Kidney glomerular epithelial cell (primary cell): ENCODE results near the gene TP53BP2.
"Not testable (repeated sequence)": the region's sequence is repeated elsewhere in the genome, so short reads cannot be mapped to it uniquely, and the experiment has no call there.

ENCODE experiments used
- DNase-seq: peaks from one replicate; lab custom pipeline; 2025; lab: John Stamatoyannopoulos, UW

The TP53BP2 gene

GRCh38 chr1:223853748-223854147, 8.0 kb upstream of the TP53BP2 start:
- no peak for DNase-seq

GRCh38 chr1:223853275-223853674, 7.5 kb upstream of the TP53BP2 start:
- no peak for DNase-seq

- no peak for DNase-seq
Observed at GRCh38 chr1:223852337-223852736, 6.6 kb upstream of the TP53BP2 start.

GRCh38 chr1:223849352-223850254, 3.9 kb upstream of the TP53BP2 start:
- no peak for DNase-seq

- DNase-seq: no peak
Observed at GRCh38 chr1:223848536-223848935, 2.8 kb upstream of the TP53BP2 start.

- DNase-seq: no peak
Observed at GRCh38 chr1:223847781-223848345, 2.1 kb upstream of the TP53BP2 start.

- no peak for DNase-seq
Observed at GRCh38 chr1:223845037-223845809, 524 bp downstream of the TP53BP2 start.

- peak; percentile 52 for DNase-seq
Observed at GRCh38 chr1:223844787-223845036, 1.0 kb downstream of the TP53BP2 start.

GRCh38 chr1:223843934-223844786, 1.6 kb downstream of the TP53BP2 start:
- no peak for DNase-seq

GRCh38 chr1:223842784-223843183, 3.0 kb downstream of the TP53BP2 start:
- no peak for DNase-seq

- DNase-seq: not testable (repeated sequence)
Observed at GRCh38 chr1:223841977-223842623, 3.6 kb downstream of the TP53BP2 start.

- no peak for DNase-seq
Observed at GRCh38 chr1:223840254-223840653, 5.5 kb downstream of the TP53BP2 start.

- DNase-seq: no peak
Observed at GRCh38 chr1:223838125-223838854, 7.5 kb downstream of the TP53BP2 start.

GRCh38 chr1:223837687-223838086, 8.1 kb downstream of the TP53BP2 start:
- no peak for DNase-seq

GRCh38 chr1:223837206-223837605, 8.5 kb downstream of the TP53BP2 start:
- no peak for DNase-seq

- no peak for DNase-seq
Observed at GRCh38 chr1:223836586-223836985, 9.2 kb downstream of the TP53BP2 start.

- DNase-seq: no peak
Observed at GRCh38 chr1:223835754-223836153, 10.0 kb downstream of the TP53BP2 start.

- no peak for DNase-seq
Observed at GRCh38 chr1:223834660-223835263, 11.0 kb downstream of the TP53BP2 start.

- DNase-seq: no peak
Observed at GRCh38 chr1:223833948-223834347, 11.8 kb downstream of the TP53BP2 start.

- DNase-seq: no peak
Observed at GRCh38 chr1:223832637-223832943, 13.2 kb downstream of the TP53BP2 start.
